Measurements from ENCODE around the gene PLEKHA1.

The PLEKHA1 gene

DNA sequence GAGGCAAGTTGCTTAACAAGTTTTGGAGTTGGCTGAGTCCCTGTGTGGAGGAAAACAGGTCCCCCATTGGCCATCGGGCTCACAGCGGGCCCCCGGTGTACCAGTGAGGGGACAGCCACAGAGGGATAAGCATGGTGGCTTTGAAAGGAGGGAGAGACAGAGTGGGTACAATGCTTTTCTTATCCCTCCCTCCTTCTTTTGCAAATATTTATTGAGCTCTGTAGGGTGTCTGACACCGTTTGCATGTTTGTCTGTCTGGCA lies 89.7 kb downstream of the PLEKHA1 start:
- TF ChIP-seq, protein P1, sequence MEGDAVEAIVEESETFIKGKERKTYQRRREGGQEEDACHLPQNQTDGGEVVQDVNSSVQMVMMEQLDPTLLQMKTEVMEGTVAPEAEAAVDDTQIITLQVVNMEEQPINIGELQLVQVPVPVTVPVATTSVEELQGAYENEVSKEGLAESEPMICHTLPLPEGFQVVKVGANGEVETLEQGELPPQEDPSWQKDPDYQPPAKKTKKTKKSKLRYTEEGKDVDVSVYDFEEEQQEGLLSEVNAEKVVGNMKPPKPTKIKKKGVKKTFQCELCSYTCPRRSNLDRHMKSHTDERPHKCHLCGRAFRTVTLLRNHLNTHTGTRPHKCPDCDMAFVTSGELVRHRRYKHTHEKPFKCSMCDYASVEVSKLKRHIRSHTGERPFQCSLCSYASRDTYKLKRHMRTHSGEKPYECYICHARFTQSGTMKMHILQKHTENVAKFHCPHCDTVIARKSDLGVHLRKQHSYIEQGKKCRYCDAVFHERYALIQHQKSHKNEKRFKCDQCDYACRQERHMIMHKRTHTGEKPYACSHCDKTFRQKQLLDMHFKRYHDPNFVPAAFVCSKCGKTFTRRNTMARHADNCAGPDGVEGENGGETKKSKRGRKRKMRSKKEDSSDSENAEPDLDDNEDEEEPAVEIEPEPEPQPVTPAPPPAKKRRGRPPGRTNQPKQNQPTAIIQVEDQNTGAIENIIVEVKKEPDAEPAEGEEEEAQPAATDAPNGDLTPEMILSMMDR (IDR thresholded peaks at IDR 0.05; ENCODE audit: poor library complexity, severe bottlenecking): no peak
- DNase-seq (ENCODE audit: low spot score): no peak
- no peak overlapping the region for H3K4me3 ChIP-seq (ENCODE audit: severe bottlenecking)
- no peak for ATAC-seq (ENCODE audit: low read depth)
- H3K27ac ChIP-seq (ENCODE audit: poor library complexity, severe bottlenecking): no peak overlapping the region
- H3K9me3 ChIP-seq (ENCODE audit: severe bottlenecking): no peaks in the 10 kb centered on the region
- H3K36me3 ChIP-seq (ENCODE audit: low read depth): peaks cover 21% of the 10 kb centered on the region
- no peaks in the 10 kb centered on the region for H3K27me3 ChIP-seq (ENCODE audit: insufficient read depth, poor library complexity, severe bottlenecking)
- peaks cover 17% of the 10 kb centered on the region for H3K4me1 ChIP-seq (ENCODE audit: insufficient read depth, poor library complexity, severe bottlenecking)

DNA sequence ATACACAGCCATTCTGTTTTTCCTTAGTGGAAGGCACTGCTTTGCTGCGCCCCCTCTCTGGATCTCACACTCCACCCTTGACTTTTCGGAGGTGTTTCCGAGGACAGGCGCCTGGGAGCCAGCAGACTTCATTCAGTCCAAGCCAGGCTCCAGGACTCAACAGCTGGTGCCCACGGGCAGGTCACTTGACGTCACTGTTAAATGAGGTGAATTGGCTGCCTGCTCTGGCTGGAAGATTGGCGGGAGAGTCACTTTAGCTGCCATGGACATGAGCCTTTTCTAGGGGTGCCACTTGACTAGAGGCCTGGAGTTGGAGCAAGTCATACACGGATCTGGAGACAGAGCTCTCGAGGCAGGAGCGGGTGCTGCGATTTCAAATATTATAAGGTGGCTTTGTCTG lies 90.1 kb downstream of the PLEKHA1 start:
- ATAC-seq (ENCODE audit: low read depth) (no peak), DNase-seq (ENCODE audit: low spot score) (no peak)
- TF ChIP-seq, protein P1 (IDR thresholded peaks at IDR 0.05; ENCODE audit: poor library complexity, severe bottlenecking): no peak
- H3K4me1 ChIP-seq (ENCODE audit: insufficient read depth, poor library complexity, severe bottlenecking): peaks cover 21% of the 10 kb centered on the region
- peaks cover 21% of the 10 kb centered on the region for H3K36me3 ChIP-seq (ENCODE audit: low read depth)
- H3K4me3 ChIP-seq (ENCODE audit: severe bottlenecking): no peak overlapping the region
- no peaks in the 10 kb centered on the region for H3K9me3 ChIP-seq (ENCODE audit: severe bottlenecking)
- H3K27me3 ChIP-seq (ENCODE audit: insufficient read depth, poor library complexity, severe bottlenecking): no peaks in the 10 kb centered on the region
- no peak overlapping the region for H3K27ac ChIP-seq (ENCODE audit: poor library complexity, severe bottlenecking)

DNA sequence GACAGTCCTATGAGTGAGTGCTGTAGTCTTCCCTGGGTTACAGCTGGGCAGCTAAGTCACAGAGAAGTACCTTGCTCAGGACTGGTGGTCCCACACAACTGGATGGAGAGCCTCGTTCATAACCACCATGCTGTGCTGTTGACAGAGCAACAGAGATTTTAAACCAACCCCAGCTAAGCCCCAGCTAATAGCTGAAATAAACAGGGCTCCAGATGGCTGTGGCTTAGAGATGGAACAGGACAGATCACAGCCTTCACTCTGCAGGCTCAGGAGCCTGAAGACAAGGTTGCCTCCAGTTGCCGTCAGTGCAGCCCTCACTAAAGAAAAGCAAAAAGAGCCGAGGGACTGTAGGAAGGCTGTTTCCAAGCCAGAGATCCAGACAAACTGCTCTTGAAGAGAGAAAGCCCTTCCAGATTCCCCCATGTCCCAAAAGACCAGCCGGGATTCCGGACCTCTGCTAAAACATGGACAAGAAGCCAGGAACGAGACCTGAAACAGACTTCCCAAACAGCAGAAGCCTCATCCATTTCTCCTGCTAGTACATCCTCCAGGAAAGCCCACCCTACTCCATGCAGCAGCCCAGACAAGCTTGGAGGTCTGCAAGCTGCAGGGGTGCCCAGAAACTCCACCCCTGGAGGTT lies 91.0 kb downstream of the PLEKHA1 start:
- Histone ChIP-seq H3K4me1 (ENCODE audit: insufficient read depth, poor library complexity, severe bottlenecking) (peaks cover 27% of the 10 kb centered on the region), H3K4me3 (ENCODE audit: severe bottlenecking) (no peak overlapping the region), H3K36me3 (ENCODE audit: low read depth) (peaks cover 21% of the 10 kb centered on the region), H3K27ac (ENCODE audit: poor library complexity, severe bottlenecking) (no peak overlapping the region), H3K9me3 (ENCODE audit: severe bottlenecking) (no peaks in the 10 kb centered on the region), H3K27me3 (ENCODE audit: insufficient read depth, poor library complexity, severe bottlenecking) (no peaks in the 10 kb centered on the region)
- TF ChIP-seq, protein P1 (IDR thresholded peaks at IDR 0.05; ENCODE audit: poor library complexity, severe bottlenecking): no peak
- DNase-seq (ENCODE audit: low spot score): no peak
- no peak for ATAC-seq (ENCODE audit: low read depth)

DNA sequence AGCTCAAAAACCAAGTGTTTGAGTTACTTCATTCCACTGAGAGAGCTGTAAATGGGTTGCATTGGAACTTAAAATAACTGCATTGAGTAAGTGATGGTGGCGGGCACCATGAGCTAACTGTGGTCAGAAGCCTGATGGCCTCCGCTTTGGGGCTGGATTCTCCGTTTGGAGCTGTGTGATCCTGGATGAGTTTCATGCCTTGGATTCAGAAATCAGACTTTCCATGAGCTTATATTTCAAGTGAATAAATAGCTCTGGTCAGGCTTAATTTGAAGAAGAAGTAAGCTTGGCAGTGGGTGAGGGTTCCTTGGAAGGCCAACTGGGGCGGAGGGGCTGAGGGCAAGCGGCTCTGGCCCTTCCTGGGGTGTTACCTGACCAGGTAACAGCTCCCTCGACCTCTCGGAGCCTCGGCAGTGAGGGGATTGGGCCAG lies 92.5 kb downstream of the PLEKHA1 start:
- Histone ChIP-seq H3K36me3 (ENCODE audit: low read depth) (peaks cover 21% of the 10 kb centered on the region), H3K4me3 (ENCODE audit: severe bottlenecking) (no peak overlapping the region), H3K4me1 (ENCODE audit: insufficient read depth, poor library complexity, severe bottlenecking) (peaks cover 39% of the 10 kb centered on the region), H3K27me3 (ENCODE audit: insufficient read depth, poor library complexity, severe bottlenecking) (no peaks in the 10 kb centered on the region), H3K9me3 (ENCODE audit: severe bottlenecking) (no peaks in the 10 kb centered on the region), H3K27ac (ENCODE audit: poor library complexity, severe bottlenecking) (no peak overlapping the region)
- TF ChIP-seq, protein P1 (IDR thresholded peaks at IDR 0.05; ENCODE audit: poor library complexity, severe bottlenecking): no peak
- DNase-seq (ENCODE audit: low spot score) (no peak), ATAC-seq (ENCODE audit: low read depth) (no peak)

DNA sequence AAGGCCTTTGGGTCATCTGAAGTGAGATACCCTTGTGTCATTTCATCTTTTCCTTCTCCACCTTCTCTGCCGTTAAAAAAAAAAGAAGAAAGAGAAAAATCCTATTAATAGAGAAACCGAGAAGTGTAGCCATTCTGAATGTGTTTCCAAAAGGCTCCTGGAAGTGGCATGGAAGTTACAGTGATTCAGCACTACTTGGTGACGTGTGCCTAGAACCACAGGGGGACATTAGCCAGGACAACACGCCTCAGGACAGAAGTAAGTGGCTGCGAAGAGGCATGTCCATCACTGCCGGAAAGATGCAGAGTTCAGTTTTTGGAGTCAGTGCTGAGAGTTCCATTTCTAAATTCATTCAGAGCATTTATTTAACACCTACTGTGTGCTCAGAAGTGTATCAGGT lies 93.2 kb downstream of the PLEKHA1 start:
- peaks cover 40% of the 10 kb centered on the region for H3K4me1 ChIP-seq (ENCODE audit: insufficient read depth, poor library complexity, severe bottlenecking)
- TF ChIP-seq, protein P1 (IDR thresholded peaks at IDR 0.05; ENCODE audit: poor library complexity, severe bottlenecking): no peak
- DNase-seq (ENCODE audit: low spot score) (no peak), ATAC-seq (ENCODE audit: low read depth) (no peak)
- peaks cover 21% of the 10 kb centered on the region for H3K36me3 ChIP-seq (ENCODE audit: low read depth)
- H3K9me3 ChIP-seq (ENCODE audit: severe bottlenecking): no peaks in the 10 kb centered on the region
- H3K4me3 ChIP-seq (ENCODE audit: severe bottlenecking): no peak overlapping the region
- peak overlapping the region; percentile 90 for H3K27ac ChIP-seq (ENCODE audit: poor library complexity, severe bottlenecking)
- H3K27me3 ChIP-seq (ENCODE audit: insufficient read depth, poor library complexity, severe bottlenecking): no peaks in the 10 kb centered on the region

Measured in RWPE2 (cell line).